Stimulated activated CD4-positive, alpha-beta T cell treated with anti-CD3 and anti-CD28 coated beads, Interleukin-1b, Interleukin-23, amount 100 ng/mL, for 24 hours (primary cell): ENCODE results near the gene RAPGEF5.

ENCODE experiments used
- DNase-seq, 4 experiments: peaks; one replicate each; pipeline ENCODE4 v3.0.0-alpha.2; 2020; ENCODE audit warnings: low read depth in 4 of 4, low spot score in 1 of 4

Gene RAPGEF5

DNA sequence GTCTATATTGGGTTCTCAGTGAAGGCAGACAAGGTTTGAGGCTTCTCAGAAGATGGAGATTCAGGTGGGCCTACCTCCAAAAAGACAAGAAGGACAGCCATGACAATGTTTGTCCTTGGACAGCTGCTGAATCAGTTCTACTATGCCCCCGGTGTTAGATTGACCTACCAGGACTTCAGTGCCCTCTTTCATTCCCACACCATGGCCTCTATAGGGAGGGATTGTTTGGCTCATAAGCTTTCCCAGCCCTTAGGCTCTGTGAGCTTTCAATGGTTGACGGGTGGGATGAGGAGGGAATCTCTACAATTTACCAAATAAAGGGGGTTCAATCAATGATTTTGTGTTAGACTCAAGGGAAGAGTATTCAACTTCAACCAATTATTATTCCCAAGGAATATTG is 23.4 kb upstream of the RAPGEF5 start:
- DNase-seq: no peak

DNA sequence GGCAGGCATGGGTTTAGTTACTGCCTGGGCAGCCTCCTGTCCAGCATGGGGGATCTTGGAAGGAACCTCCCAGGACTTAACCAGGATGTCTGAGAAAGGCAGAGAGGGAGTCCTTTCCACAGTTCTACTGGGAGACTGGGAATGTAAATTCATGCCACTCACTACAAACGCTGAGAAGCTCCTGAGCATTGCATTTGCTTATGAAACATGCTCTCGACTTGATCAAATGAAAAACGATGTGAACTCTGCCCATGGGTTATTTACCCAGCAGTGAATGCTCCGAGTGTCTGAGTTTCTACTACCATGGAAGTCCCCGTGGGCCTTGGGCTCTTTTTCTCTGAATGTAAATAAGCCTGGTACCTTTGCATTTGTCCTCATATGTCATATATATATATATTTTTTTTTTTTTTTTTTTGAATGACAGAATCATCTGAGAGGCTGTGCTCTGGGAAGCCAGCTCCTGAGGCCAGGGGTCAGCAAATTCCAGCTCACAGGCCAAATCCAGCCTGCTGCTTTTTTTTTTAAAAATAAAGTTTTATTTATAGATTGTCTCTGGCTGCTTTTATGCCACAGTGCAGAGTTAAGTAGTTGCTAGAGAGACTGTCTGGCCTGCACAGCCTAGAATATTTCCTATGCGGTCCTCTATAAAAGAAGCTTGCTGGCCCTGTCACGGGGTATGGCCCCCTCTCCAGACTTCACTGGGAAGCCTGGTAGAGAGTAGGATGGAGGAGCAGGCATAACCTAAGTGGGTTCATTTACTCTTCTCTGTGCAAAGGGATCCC is 21.4 kb upstream of the RAPGEF5 start:
- DNase-seq: no peak

DNA sequence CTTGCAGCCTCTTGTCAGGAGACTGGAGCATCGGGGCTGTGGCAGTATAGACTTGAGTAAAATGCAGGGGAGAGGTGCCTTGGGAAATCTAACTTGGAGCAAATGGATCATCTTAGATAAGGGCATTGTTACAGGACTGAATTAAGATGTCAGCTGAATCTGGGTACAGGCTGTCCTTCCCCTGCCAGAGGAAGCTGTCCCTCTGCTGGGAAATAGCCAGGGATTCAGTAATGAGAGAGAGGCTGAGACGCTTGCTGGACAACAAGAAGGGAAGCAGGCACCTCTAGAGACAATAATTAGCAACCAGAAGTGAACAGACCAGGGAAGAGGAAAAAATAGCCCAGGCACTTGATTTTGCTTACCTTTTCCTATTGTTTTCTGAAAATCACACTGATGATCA is 20.7 kb upstream of the RAPGEF5 start:
- DNase-seq: no peak

DNA sequence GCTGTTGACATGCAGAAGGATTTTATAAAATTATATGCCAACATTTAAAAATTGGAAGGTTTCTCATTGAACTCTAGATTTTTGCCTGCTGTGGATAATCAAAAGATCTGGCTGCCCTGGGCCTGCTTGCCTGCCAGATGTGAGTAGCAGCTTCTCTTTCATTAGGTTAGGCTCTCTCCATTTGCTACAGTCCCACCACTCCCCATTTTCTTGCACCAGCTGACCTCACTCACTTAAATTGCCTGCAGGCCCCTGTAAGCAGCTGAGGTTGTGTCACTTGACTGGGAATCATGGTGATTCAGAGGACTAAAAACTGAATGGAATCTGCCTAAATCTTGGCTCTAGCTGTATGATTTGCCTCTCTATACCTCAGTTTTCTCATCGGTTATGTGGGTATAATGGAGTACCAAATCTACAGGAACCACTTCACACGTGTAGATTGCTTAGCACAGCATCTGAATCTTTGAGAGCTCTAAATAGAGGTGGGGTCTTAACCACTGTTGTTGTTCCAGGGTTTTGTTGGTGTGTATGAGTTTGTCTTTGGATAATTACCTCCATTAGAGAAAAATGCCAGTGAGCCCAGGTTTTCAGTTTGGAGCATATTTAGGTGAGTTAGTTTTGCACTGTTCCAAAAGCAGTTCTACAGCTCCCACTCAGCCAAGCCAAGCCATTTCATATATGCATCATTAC is 18.6 kb upstream of the RAPGEF5 start:
- no peak for DNase-seq

DNA sequence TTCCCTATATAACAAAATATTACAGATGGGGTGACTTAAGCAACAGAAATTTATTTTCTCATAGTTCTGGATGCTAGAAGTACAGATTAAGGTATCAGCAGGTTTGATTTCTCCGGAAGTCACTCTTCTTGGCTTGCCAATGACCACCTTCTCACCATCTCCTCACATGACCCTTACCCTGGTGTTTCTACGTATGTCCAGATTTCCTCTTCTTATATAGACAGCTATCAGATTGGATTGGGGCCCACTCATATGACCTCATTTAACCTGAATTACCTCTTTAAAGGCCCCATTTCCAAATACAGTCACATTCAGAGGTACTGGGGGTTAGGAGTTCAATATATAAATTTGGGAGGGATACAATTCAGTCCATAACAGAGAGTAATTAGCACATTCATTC is 17.0 kb upstream of the RAPGEF5 start:
- no peak for DNase-seq

DNA sequence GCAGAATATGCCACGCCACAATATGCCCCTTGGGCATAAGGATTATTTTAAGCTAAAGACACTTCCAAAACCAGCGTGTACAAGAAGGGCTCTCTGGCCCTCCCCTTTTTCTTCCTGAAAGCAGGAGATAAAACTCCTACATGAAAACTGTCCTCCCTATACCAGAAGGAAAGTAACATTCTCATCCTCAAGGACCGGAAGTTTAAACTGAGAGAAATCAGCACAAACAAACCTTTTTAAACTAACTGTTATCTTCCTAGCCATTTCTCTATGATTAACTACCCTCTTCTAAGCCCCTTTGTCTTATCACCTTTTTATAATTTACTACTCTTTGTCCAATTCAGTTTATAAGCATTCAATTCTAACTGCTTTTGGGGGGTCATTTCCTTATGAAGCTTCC is 16.4 kb upstream of the RAPGEF5 start:
- DNase-seq: no peak

DNA sequence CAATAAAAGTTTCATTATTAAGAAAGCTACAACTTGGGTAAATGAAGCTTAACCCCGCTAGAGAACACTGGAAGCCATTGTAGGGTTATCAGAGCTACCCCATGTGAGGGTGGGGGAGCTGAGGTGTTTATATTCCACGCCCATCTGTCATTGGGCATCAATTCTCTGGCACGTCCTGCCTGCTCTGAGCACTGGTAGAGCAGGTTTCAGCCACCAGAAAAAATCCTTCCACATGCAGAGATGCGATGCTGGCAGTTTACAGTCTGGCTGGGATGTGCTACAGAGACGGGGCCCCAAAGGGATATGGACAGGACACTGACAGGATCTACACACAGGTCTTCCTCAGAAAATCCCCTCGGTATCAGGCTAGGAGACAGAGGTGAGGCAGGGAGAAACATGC is 15.9 kb upstream of the RAPGEF5 start:
- no peak for DNase-seq

DNA sequence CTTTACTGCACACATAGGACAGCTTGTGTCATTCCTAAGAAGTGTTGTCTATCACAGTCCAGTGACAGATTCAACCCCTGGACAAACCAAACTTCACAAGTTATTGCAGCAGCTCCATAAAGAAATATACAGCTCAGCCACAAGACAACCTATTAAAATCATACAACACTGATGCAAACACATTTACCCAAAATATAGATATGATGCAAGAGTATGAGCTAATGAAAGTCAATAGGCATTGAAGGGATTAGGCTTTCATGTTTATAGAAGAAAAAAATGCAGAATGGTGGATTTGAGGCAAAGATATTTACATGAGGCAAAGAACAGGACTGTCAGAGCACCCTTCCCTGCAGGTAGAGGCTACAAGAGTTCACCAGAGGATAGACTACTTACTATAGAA is 14.9 kb upstream of the RAPGEF5 start:
- DNase-seq: no peak

DNA sequence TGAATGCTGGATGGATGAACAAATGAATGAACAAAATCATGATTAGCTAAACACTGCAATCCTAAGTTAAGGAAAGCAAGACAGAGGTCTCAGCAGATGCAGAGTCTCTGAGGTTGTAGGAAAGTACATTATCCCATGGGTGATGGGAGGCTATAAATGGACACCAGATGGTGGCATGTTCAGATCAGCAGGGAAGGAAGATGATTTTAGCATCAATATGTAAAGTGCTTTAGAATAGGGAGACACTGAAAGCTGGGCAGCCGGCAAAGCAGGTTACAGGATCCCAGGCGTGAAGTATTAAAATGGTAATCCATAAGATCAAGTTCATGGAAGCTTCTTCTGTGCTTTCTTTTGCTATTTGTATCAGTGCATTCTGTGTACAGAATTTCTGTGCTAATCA is 7.9 kb upstream of the RAPGEF5 start:
- DNase-seq: no peak

DNA sequence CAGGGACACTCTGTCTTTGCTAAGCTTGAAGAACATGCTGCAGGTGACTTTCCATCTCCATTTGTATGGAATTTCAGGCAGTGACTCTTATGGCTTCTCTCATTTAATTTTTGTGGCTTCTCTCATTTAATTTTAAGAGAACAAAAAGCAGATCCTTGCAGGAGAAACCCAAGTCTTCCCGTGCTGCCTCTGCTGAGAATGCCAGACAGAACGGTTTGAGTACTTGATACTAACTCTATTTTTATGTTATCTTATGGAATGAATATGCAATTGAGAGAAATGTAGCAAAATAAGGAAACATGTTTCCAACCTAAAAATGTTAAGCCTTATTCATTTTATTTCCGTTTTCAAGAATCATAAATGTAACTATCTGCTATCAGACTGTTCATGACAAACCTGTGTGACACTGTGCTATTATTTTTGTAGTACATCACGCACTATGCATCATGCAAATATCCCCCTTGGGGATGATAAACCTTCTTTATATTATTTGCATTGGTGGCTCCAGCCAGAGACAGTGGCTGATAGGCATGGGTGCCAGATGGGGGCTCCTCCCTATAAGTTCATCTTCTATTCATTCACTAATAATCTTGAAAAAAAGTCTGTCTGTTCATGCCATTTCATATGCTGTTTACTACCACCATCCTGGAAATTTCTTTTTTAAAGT is 6.9 kb upstream of the RAPGEF5 start:
- no peak for DNase-seq

DNA sequence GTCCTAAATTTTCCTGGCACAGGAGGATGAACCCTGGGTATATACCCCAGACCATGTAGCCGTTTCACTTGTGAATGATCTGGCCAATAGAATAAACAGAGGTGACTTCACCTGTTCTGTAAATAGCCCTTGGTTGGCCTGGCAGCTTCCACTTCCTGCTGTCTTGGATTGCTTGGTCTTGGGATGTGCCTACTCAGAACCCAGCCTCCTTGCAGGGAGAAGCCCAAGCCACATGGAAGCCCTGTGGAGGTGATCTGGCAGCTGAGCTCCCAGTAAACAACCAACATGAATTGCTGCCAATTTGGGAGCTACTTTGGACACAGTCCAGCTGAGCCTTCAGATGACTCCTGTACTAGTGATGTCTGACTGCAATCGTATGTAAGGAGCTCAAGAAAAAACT is 4.8 kb upstream of the RAPGEF5 start:
- DNase-seq: no peak

DNA sequence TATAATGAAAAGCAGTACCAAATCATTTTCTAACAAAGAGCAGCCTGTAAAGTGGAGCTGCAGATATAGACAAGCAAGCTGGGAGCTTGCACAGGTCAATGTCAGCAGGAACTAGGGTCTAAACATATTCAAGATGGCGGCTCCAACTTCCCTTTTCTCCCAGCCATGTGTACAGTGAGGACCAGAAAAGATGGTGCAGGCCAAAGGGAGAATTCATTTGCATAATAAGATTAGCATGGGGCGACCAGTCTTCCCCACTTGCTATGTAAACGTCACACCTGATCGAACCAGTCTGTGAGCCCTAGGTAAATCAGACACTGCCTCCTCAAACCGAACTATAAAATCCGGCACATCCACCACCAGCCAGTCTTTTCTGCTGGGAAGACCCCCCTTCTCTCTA is 4.4 kb upstream of the RAPGEF5 start:
- no peak for DNase-seq

DNA sequence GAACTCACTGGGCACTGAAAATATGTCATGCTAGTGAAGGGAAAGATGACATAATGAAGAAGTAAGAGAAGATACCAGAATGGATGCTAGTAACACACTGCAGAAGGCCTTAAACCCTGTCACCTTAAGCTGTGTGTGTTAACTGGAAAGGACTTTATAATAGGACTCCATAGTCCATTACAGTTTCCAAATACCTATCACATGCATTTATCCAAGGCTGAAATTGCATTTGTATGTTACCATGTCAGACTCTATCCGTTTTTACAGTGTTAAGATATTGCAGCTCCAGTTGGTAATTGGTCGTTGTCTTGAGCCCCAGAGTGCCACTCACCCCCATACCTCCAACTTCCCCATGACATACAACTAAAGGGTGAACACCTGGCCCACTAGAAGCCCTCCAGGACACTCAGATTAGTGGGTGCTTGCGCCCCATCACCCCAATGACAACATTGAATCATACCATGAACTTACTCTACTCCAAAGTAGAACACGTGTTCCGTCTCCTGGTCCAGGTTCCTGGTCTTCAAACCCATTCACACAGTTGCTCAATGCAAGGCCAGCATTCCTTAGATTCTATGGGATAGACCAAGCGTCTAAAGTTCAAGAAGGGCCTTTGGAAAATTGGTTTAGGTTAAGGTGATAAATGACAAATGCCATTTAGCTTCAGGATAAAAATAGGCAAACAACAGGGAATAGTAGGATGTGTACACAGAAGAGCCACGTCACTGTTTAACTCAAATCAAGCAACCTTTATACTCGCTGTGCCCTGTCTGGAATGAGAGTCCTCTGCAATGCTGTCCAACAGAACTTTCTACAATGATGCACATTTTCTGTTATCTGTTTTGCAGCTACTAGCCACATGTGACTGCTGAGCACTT is 2.1 kb upstream of the RAPGEF5 start:
- no peak for DNase-seq

DNA sequence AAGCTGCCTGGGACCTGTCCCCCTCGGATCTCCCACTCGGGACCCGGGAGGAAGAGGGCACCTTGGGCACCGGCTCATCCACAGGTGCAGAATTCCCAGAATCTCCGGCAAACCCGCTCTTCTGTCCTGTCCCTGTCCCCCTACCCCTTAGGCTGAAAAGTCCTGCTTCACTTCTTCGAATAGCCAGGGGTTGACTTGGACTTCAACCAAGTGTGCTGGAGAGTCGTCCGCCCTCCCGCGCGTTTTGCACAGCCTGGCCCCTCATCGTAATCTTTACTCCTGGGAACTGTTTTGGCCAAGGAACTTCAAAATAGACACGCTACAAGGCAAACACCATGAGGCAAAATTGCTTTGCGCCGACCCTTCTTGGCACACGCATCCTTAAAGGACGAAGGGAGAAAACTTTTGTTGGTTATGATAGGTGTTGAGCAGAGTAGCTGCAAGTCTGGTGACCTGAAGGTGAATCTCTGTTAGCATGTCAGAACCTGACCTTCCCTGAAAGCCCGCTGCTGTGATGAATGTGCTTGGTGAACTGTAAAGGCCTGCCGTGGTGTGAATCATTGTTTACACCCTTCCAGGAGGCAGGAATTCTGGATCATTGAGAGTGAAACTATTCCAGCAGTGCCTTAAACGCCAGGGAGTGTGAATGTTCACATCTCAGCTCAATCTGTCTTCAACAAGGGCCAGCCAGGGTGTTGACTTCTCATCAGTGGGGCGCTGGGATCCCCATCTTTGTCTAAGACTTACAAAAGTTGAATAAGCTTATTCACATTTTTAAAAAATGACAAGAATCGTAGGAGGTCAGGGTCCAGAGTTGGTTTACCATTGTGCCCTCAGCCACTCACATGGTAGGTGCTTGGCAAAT is 589 bp upstream of the RAPGEF5 start:
- DNase-seq: no peak

DNA sequence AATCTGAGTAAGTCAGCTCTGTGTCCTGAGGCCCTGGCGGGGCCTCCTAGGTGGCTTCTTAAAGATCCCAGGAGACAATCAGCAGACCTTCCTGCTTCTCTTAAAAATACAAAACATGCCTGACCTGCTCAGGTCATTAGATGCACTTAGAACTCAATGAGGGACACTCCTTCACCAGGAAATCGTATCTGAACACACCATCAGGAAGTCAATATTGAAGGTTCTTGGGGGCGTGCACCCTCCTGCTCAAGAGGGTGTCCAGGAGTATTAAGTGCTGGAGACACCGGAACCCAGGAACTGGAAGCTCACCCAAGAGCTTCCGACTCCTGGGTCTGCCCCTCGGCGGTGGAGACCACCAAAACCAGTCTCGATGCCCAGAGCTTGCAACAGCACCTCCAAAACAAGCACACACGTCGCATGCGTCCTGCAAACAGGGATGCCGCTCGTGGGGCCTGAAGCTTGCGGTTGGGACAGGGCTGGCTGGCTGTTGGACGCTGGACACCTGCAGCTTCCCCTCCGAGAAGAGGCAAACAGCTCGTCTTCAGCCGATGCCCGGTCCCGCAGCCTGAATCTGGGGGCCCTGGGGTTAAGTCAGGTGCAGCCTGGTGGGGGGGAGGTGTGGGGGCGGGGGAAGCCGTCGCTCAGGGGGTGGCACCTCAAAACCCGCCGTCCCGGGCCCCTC is 803 bp downstream of the RAPGEF5 start:
- DNase-seq: no peak

DNA sequence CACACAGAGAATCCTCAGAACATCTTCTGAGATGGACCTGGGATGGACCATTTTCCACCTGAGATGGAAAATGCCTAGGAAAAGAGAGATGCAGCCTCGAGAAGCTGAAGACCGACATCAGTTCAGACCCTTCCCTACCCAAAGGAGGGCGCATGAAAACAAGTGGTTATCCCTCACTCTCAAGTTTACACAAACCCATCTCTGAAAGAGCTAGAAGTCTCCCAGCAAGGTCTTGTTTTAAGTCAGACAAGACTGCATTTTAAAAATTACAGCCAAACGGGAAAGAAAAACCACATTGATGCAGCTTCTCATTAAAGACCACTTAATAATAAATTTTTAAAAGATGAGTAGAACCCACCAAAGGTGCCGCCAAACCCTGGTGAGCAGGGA is 1.3 kb downstream of the RAPGEF5 start:
- DNase-seq: no peak

DNA sequence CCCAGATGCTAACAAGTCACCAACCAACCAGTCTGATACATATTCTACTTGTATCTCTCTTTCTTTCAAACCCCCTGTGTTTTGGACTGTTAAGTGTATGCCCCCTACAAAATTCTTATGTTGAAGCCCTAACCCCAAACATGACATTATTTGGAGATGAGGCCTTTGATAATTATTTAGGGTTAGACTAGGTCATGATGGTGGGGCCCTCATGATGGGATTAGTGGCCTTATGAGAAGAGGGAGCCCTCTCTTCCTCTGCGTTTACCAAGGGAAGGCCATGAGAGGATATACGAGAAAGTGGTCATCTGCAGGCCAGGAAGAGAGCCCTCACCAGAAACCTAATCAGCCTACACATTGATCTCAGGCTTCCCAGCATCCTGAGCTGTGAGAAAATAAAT is 2.5 kb downstream of the RAPGEF5 start:
- no peak for DNase-seq

DNA sequence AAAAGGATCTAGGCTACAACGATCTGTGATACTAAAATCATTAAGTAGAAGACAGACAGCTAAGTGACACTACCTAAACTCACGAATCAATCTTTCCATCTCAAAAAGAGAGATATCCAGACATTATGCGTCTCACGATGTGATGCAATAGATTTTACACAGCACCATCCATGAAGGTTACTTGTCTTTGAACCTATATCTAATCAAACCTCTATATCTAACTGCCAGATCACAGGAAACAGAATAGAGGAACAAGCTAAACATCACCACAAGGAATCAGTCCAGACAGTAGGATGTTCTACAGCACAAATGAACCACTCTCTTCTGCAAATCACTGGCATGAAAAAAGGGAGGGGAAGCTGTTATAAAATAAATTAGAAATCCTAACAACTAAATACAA is 4.1 kb downstream of the RAPGEF5 start:
- DNase-seq: no peak

DNA sequence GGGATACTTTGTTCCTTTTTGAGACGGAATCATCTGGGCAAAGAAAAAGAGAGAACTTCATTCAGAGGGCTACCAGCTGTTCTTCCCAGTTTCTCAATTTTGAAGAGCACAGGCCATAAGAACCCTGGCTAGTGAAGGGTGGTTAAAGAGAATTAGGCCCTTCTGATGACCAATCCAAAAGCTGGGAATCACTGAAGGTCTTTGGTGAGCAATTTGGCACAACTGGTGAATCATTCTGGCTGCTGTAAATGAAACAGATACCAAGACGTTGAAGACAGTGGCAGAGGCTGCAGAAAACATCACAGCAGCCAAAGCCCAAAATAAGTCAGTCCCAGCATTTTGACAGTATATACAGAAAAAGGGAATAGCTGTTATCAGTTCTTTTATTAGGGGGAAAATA is 5.1 kb downstream of the RAPGEF5 start:
- DNase-seq: no peak

DNA sequence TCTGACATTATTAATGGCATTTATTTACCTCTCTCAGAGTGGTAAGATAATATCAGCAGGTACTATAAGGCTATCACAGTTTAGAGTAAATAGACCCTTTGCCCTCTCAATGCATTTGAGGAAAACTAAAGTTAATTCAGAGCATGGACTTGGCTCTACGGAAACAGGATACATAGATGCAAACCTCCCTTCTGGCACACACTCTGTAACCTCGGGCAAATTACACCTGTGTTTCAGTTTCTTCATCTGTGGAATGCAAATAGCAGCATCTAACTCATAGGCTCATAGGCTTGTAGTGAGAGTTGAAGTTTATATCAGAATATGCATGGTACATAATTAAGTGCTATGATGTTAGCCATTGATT is 5.6 kb downstream of the RAPGEF5 start:
- no peak for DNase-seq
